ENCODE results near the gene TMEM198. TPM values are rescaled to one million over a fixed set of nuclear protein-coding genes. Genes with fewer than 3 reads are reported as not detected.

TMEM198 gene
- total and polyA plus RNA-seq, 2 experiments from 2014 or later: 5.6 to 13.7 TPM

DNA sequence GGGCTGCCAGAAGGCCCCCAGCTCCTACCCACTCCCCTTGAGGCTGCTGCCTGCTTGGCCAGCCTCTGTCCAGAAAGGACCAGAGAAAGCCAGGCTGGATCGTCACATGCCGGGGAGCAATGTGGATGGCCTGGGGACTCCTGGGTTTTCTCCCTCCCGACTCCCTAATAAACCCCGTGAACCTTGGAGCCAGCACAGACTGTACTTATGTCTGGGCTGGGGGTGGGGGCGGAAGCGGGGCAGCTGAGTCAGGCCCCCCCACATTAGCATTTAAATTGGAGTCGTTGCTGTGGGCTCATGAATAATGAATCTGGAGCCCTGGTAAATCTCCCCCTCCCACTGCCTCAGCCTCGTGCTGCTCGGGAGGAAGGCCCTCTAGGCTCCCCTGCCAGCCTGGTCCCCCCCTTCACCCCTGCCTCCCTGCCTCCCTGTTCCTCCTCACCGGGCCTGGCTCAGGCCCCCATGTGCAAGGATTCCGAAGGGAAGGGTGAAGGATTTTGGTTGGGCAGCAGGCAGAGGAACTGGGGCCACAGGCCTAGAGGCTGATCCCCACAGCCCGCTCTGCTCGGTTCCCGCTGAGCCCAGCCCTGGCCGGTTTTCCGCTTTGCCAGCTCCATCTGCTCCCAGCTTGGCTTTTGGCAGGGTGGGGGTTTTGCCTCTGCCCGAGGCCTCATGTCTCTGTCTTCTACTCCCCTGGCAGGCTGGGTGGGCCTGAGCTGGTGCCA, 36.9 kb upstream of the TMEM198 start:
- peaks cover 58% of the 10 kb centered on the region for H3K4me1 ChIP-seq (ENCODE audit: insufficient read depth)
- H3F3A ChIP-seq (replicated peaks; ENCODE audit: low read depth): peaks cover 17% of the 10 kb centered on the region
- Mint-ChIP-seq H3K4me1 (peaks cover 76% of the 10 kb centered on the region), H3K36me3 (ENCODE audit: low read depth) (peaks cover 10% of the 10 kb centered on the region), H3K27ac (peak overlapping the region; percentile 94), H3K27me3 (ENCODE audit: insufficient read depth, low read depth, poor library complexity) (peaks cover 36% of the 10 kb centered on the region), H3K9me3 (no peaks in the 10 kb centered on the region), H3K4me3 (peak overlapping the region; percentile 31)
- peak overlapping the region; percentile 96 for H3K27ac ChIP-seq (ENCODE audit: low read depth)
- H4K20me1 ChIP-seq (replicated peaks; ENCODE audit: insufficient read depth): no peaks in the 10 kb centered on the region
- no peak overlapping the region for H2AFZ ChIP-seq
- H3K79me2 ChIP-seq (replicated peaks; ENCODE audit: insufficient read depth): no peaks in the 10 kb centered on the region
- H3K4me2 ChIP-seq: peak overlapping the region; percentile 92
- no peaks in the 10 kb centered on the region for H3K9me2 ChIP-seq (ENCODE audit: insufficient read depth)
- TF ChIP-seq CREB1 (CRISPR knock-in tag; IDR thresholded peaks at IDR 0.05; ENCODE audit: low read depth) (peak; percentile 47; the same call in 1 of the 2 replicates), POLR2AphosphoS5 (IDR thresholded peaks at IDR 0.05; ENCODE audit: low read depth) (0 out of 2 replicates have a peak, but pooled peaks have one; percentile 40), EZH2phosphoT487 (IDR thresholded peaks at IDR 0.05; ENCODE audit: unreplicated experiment) (no peak)
- ATAC-seq: peak; percentile 22
- peak; percentile 73 for DNase-seq (ENCODE audit: low spot score)
- peak overlapping the region; percentile 44 for H3K4me3 ChIP-seq
- no peaks in the 10 kb centered on the region for H3K36me3 ChIP-seq (ENCODE audit: insufficient read depth)
- peaks cover 15% of the 10 kb centered on the region for H3K27me3 ChIP-seq (ENCODE audit: insufficient read depth)

DNA sequence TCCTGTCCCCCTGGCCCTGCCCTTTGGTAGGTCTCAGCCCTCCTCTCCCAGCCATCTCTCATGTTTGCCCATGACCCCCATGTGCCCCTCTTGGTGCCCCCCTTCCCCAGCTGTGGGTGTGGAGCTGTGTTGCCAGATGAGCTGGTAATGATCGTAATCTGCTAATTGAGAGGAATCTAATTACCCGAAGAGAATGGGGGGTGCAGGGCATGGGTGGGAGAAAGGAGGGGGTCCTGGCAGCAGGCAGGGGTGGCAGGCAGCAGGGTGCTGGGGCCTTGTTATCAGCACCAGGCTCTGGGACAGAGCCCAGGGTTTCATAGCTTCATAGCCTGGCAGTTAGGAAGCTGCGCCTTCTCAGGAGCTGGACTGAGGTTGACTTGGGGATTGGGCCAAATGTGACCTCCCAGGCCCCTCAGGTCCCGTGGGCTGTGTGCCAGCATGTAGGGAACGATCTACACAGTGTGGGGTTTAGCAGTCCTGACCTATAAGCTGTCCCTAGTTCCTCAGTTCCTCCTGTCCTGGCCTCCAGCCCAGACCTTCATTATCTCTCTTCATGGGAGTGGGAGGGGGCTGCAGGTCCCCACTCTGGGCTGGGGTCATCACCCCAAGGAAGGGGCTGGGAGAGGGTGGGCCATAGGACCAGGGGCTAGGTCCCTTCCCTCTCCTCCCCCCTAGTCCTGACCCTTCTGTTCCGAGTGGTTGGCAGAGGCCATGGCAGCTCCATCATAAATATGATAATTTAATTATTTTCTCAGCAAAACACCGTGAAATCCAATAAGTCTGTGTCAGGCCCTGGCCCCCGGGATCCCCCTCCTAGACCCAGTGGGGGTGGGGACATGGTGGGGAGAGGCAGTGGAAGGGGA, 36.0 kb upstream of the TMEM198 start:
- H3K36me3 Mint-ChIP-seq (ENCODE audit: low read depth): peaks cover 10% of the 10 kb centered on the region
- no peaks in the 10 kb centered on the region for H3K36me3 ChIP-seq (ENCODE audit: insufficient read depth)
- peak overlapping the region; percentile 96 for H3K27ac ChIP-seq (ENCODE audit: low read depth)
- no peak overlapping the region for H2AFZ ChIP-seq
- peak overlapping the region; percentile 31; the same call in 2 of the 3 replicates for H3K4me3 Mint-ChIP-seq
- no peak for DNase-seq (ENCODE audit: low spot score)
- H3F3A ChIP-seq (replicated peaks; ENCODE audit: low read depth): peaks cover 17% of the 10 kb centered on the region
- H3K4me1 Mint-ChIP-seq: peaks cover 74% of the 10 kb centered on the region
- peaks cover 40% of the 10 kb centered on the region for H3K27me3 Mint-ChIP-seq (ENCODE audit: insufficient read depth, low read depth, poor library complexity)
- H3K9me3 Mint-ChIP-seq: no peaks in the 10 kb centered on the region
- peaks cover 24% of the 10 kb centered on the region for H3K27me3 ChIP-seq (ENCODE audit: insufficient read depth)
- peak overlapping the region; percentile 44; the same call in 1 of the 2 replicates for H3K4me3 ChIP-seq
- peaks cover 58% of the 10 kb centered on the region for H3K4me1 ChIP-seq (ENCODE audit: insufficient read depth)
- no peak for ATAC-seq
- H3K9me2 ChIP-seq (ENCODE audit: insufficient read depth): no peaks in the 10 kb centered on the region
- H4K20me1 ChIP-seq (replicated peaks; ENCODE audit: insufficient read depth): no peaks in the 10 kb centered on the region
- H3K79me2 ChIP-seq (replicated peaks; ENCODE audit: insufficient read depth): no peaks in the 10 kb centered on the region
- TF ChIP-seq, protein P1, sequence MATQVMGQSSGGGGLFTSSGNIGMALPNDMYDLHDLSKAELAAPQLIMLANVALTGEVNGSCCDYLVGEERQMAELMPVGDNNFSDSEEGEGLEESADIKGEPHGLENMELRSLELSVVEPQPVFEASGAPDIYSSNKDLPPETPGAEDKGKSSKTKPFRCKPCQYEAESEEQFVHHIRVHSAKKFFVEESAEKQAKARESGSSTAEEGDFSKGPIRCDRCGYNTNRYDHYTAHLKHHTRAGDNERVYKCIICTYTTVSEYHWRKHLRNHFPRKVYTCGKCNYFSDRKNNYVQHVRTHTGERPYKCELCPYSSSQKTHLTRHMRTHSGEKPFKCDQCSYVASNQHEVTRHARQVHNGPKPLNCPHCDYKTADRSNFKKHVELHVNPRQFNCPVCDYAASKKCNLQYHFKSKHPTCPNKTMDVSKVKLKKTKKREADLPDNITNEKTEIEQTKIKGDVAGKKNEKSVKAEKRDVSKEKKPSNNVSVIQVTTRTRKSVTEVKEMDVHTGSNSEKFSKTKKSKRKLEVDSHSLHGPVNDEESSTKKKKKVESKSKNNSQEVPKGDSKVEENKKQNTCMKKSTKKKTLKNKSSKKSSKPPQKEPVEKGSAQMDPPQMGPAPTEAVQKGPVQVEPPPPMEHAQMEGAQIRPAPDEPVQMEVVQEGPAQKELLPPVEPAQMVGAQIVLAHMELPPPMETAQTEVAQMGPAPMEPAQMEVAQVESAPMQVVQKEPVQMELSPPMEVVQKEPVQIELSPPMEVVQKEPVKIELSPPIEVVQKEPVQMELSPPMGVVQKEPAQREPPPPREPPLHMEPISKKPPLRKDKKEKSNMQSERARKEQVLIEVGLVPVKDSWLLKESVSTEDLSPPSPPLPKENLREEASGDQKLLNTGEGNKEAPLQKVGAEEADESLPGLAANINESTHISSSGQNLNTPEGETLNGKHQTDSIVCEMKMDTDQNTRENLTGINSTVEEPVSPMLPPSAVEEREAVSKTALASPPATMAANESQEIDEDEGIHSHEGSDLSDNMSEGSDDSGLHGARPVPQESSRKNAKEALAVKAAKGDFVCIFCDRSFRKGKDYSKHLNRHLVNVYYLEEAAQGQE (IDR thresholded peaks at IDR 0.05; ENCODE audit: unreplicated experiment): peak; percentile 64
- TF ChIP-seq POLR2AphosphoS5 (IDR thresholded peaks at IDR 0.05; ENCODE audit: low read depth) (0 out of 2 replicates have a peak, but pooled peaks have one; percentile 3), EZH2 (IDR thresholded peaks at IDR 0.05; ENCODE audit: low read depth, unreplicated experiment) (no peak)
- H3K27ac Mint-ChIP-seq: peak overlapping the region; percentile 94
- H3K4me2 ChIP-seq: peak overlapping the region; percentile 92

Data from GM23338 (cell line).